ENCODE measurements around the gene KCNMB1.
A peak's percentile ranks its signal among the peaks of the same experiment; 100 is the strongest.

The KCNMB1 gene, protein sequence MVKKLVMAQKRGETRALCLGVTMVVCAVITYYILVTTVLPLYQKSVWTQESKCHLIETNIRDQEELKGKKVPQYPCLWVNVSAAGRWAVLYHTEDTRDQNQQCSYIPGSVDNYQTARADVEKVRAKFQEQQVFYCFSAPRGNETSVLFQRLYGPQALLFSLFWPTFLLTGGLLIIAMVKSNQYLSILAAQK

DNA sequence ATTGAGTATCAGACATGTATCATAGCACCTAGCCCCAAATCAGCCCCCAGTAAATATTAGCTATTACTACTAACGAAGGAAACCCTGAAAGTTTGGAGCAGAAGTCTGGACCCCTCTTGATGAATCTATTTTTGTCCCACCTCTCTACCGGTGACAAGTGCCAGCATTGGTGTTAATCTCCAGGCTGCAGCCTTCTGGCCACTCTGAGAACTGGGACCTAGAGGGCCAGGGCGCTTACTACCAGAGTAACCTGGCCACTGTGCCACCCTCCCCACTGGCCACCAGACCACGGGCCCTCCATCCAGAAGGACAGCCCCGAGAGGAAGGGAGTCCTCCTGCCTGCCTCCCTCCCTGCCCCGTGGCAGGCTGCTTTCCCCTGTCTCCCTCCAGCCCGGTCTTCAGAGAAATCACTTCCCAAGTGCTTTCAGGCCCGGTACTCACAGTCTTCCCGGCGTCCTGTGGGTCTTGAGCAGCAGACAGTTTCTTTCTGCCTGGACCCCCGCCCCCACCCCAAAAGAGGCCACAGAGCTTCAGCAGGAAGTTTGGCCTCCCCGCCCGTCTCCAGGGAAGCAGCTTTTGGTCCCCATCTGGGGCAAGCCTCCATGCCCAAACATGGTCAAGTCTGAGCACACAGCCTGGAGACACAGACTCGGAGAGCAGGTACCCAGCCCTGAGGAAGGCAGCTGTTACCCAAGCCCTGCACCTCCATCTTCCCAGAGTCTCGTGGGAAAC is at the start of gene KCNMB1:
Gene KCNMB1 (minus strand): TSS at position 550 of the 732 bp plus-strand sequence. CDS start 3,920 bp downstream, outside the sequence.
- DNase-seq: peak in 1 of 2 experiments; percentile 53

DNA sequence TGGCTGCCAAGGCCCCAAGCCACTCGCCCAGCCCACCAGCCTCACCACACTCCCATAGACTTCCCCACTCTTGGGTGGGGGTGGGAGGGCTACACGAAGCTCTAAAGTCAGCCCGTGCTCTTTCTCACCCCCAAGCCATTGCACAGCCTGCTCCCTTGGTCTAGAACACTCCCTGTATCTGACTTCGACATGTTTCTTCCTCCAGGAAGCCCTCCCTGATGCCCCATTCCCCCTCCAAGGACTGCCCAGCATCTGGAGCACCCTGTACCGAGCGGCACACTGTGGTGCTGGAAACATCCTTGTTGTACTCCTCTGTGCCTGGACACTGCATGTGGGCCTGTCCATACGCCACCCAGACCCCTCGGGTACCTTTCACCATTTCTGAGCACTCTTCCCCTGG is 49.4 kb upstream of the KCNMB1 start:
- no peak for DNase-seq

DNA sequence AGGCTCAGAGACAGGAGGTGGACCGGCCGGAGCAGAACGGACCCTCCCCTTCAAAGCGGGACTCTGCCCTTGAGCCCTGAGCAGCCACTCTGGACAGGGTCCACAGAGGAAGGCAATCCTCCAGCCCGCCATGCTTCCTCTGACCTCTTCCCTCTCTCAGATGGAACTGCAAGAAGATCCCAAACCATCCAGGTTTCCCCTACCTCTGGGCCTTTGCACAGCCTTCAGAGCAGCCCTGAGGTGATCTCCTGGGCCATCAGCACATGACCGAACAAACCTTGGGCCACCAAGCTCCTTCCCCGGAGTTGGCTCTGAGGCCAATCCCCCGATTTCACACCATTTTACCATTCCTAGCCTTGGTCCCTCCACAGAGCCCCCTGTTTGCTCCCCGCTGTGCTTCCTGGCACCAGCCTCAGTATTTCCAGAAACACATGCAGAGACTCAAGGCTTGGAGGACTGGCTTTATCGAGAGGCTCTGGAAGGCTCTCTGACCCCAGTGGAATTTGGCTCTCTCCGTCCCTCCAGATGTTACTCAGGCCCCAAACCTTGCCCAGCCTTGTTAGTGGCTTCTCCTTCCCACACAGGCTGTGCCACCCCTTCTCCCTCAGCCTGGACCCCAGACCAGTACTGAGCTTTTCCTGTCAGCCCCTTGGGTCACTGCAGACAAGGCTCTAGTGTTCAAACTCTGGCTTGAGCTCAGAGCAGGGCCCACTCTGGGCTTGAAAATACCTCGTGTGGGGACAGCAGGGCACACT is 48.6 kb upstream of the KCNMB1 start:
- no peak for DNase-seq

DNA sequence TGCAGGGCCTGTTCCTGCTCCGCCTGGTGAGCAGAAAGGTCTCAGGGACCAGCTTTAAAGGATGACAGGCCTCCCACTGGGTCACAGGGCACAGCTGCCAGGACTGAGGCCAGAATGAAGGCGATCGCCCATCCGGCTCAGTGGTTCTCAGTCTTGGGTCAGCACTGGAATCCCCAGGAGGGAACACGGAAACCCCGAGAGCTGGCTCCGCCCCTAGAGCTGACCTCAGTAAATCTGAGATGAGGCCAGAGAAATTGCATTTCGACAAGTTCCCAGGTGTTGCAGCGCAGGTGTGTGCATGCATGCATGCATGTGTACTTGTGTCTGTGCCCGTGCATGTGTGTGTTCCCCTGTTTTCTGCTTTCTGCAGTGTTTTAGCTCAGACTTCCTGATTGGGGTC is 47.2 kb upstream of the KCNMB1 start:
- no peak for DNase-seq

DNA sequence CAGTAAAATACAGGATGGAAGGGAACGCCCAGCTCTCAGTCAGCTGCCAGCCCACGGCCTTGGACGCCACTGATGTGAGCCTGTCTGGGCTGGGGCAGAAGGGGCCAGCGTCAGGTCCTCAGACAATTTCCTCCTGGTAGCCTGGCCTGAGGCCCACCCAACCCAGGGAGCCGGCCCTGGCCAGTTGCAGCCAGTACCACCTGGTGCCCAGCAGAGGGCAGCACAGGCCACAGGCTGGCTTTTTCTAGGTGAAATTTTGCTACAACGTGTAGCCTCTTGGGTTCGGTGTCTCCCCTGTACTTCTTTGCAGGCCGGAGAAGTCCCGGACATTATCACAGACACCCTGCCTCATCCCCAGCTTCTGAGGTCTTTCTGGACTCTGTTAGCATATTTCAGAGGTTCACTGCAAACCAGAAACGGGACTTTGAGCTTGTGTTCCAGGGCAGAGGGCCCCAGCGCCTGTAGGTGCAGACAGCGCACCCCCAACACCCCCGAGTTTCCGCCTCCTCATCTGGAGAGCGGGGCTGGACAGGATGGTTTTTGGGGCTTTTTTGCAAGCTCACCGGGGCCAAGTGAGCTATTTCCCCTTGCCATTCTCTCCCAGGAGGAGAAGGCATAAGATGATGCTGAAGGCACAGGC is 45.9 kb upstream of the KCNMB1 start:
- peak in 1 of 2 experiments; percentile 52 for DNase-seq

DNA sequence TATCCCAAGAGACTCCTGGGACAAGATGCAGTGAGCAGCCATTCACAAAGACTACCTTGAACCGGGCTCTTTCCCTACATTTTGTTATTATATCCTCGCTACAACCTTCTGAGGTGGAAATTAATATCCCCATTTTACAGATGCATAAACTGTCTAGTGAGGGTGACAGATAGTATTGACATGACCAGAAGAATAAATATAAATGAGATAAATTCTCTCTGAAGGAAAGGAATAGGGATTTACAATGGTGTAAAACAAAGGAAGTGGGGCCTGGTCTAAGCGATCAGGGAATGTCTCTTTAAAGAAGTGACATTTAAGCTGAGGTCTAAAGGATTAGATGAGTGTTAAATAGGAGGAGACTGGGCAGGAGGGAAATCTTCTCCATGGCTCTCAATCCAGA is 43.5 kb upstream of the KCNMB1 start:
- no peak for DNase-seq

DNA sequence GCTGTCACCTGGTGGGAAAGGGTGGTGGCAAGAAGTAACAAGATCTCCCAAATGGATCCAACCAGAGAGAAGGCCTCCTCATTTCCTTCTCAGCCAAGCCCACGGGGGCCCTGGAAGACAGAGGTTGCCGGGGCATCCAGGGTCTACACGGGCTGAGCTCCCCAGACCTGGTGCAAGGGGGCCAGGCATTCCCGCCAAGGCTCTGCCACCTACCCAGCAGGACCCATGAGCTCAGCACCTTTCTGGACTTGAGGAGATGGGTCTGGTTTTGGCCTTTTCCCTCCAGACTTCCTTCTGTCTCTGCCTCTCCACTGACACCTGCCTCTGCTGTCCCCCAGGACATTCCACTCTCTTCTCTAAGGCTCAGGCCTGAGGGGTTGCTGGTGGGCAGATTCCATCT is 42.4 kb upstream of the KCNMB1 start:
- DNase-seq: no peak

DNA sequence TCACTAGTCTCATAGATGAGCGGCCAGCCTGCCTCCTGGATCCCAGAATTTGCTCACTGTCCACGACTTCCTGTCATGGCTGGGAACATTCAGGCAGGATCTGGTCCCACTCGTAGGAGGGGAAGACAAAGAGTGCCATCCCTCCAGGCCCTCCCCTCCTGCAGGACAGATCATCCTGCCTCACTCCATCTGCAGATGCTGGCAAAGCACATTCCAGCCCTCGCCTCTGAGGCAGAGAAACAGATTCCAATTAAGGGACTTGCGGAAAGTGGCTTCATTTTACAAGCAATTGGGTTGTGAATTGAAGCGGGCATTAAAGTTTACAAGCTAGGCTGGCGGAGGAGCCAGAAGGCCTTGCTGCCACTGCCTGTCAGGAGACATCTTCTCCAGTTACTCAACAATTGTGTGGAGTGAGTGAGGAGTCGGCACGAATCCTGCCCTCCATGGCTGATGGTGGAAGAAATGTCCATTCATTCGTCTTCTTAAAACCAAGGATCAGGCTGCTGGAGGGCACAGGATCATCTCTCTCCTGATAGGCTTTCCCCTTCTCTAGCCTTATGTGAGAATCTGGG is 41.8 kb upstream of the KCNMB1 start:
- DNase-seq: no peak

DNA sequence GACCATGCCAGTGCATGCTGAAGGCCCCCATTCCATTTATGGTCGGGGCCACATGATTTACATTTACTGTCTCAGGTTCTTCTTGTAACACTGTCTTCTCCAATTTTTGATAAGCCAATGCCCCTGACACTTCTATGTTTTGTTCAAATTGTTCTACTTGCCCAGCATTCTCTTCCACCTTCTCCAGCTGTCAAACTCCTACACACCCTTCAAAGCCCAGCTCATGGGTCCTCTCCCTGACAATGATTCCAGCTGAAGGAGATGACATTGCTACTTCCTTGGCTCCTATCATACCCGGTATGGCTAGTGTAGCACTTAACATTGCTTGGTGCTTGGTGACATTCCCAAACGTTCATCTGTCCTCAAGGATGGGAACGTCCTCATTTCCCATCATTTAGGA is 41.1 kb upstream of the KCNMB1 start:
- DNase-seq: no peak

DNA sequence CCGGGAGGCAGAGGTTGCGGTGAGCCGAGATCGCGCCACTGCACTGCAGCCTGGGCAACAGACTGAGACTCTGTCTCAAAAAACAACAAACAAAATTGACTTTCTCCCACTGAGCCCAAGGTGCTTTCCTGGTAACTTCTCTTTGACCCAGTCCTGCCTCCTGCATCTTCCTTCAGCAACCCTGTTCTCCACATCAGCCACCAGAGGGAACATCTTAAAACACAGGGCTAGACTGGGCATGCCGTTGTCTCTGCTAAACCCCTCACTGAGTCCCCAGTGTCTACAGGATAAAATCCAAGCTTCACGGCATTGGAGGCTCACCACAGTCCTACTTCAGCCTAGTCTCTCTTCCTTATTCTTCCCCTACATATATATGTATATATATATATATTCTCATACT is 39.8 kb upstream of the KCNMB1 start:
- peak in 1 of 2 experiments; percentile 21 for DNase-seq

DNA sequence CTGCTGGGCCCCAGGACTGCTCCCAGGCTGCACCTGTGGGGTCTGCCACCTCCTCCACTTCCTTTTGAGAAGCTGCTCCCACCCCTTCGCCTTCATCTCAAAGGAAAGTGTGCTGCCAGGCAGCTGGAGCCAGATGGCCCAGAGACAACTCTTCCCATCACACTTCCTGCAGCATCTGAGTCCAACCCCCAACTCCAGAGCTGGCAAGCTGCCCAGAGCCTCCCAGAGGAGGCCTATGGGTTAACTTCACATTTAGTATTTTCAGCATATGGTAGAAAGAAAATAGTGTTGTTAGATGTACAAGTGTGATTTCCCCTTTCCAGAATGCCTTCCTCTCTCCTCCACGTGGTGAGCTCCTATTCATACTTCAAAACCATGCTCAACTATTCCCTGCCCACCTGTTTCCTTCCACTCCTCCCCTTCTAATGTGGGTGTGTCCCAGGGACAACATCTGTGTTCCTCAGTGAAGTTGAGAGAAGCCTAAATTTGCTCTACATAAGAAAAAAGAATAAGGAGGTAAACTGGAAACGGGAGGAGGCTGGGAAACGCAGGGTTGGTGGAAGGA is 38.6 kb upstream of the KCNMB1 start:
- peak; percentile 88 to 95 for DNase-seq

DNA sequence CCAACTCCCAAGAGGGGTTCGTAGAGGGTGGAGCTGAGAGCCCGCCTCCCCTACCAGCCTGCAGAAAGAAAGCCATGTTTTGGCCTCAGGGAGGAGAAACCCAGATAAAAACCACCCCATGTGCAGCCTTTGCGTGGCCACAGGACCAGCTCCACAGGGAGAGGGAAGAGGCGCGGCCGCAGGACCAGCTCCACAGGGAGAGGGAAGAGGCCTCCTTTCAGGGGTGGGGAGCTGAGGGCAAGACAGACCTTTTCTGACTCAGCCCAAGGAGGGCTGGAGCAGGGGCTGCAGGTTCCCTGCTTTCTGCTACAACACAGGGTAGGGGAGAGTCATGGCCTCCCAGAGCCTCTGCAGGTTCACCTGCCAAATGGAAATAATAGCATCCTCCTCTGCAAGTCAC is 37.6 kb upstream of the KCNMB1 start:
- DNase-seq: peak in 1 of 2 experiments; percentile 7

DNA sequence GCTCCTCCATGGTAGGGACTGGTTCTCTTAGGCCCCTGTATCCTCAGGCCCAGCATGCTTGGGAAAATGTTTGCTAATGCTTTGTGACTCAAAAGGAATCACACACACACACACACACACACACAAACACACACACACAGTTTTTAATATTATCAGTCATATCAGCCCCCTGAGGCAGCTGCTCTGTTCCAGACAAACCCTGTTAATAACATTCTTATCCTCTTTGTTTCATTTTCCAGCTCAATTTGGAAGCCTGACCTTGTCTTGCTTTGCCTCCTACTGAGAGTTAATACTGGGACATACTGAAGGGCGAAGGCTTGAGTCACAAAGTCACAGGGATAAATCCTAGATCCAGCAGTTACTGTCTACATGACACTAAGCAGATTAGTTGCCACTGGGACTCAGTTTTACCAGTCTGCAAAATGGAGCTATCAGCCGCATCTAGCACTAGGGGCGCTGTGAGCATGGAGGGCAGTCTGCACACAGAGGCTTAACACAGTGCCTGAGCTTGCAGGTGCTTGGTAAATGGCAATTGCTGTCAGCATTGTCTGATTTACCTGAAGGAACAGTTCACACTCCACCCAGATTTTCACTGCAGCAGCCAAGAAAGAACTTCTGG is 37.1 kb upstream of the KCNMB1 start:
- no peak for DNase-seq

DNA sequence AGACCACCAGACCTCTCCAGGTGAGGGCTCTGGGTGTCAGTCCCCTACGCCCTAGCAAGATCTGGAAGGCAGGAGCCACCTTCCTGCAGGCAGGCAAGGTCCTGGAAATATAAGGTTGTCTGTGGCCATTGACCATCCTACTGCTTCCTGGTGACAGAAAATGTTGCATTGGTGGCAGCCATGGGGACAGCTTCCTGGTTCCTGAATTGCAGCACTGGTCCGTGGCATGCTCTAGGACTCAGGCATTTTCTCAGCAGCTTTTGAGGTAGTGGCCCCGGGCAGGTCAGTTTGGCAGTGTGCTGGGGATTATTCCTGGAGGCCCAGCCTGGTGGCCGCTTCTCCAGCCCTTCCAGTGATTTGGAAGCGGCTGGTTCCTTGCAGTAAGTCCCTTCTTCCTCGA is 36.6 kb upstream of the KCNMB1 start:
- DNase-seq: no peak

DNA sequence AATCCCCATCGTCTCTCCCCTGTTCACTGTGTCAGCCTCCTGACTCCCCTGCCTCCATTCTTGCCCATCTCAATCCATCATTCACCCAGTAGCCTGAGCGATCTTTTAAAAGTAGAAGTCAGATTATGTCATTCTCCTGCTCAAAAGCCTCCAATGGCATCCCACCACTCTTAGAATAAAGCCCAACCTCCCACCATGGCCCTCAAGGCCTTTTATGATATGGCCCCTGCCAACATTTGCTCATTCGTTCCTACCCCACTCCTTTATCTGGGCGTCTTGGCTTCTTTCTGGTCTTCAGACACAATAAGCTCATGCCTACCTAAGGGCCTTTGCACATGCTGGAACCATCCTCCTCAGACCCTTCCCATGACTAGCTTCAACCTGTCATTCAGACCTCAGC is 35.5 kb upstream of the KCNMB1 start:
- DNase-seq: no peak

DNA sequence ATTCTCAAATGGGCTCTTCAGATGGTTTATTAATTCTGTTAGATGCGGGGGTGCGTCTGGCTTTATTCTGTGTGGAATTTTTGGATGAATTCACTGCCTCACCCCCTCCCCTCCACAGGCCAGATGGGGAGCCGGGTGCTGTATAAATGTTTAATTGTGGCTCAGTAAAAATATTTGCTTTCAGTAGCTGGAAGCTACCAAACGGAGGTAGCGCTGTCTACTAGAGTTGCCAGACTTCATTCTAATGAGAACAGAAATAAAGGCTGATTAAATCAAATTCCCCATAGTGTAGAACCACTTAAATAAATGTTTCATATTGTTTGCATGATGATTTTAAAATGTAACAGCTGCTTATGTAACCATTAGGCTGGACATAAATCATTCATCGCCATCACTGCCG is 34.5 kb upstream of the KCNMB1 start:
- DNase-seq: peak in 1 of 2 experiments; percentile 16

DNA sequence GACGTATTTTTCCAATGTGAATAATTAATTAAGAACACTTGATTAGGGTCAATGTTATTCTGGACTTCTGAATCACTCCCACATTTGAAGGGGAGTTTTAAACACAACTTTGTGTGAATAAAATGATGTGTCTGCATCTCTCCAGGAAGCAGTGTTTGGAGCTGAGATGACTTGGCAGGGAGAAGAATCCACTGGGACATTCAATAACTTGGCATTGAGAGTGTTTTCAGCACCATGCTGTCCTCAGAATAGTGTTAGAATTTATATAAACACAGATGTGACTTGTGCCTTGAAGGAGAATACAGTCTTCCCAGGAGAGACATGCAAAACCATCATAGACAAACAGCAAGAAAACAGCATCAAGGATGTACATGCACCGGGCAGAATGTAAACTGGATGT is 32.7 kb upstream of the KCNMB1 start:
- DNase-seq: no peak

DNA sequence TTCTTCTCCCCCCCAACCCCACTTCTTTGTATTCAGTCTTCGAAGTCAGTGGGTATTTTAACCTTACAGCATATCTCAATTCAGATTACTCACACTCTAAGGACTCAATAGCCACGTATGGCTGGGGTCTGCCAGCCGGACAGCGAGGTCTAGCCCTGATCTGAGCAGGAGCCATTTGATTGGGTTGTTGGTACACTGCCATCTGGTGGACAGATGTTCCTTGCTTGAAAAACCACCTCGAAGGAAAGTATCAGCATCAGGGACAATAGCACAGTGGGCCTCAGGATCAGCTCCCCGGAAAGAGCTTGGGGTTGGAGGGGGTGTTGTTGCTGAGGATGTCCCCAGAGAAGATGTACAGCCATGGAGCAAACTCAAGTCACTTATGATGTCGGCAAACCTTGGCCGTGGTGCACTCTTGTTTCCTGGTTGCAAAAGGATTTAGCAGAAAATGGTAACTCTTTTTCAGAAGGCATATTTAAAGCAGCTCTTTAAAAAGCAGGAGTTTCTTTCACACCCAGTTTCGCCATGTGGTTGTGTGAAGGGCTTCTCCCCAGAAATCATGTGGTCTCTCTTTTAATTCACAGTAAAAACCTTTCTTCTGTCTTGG is 31.7 kb upstream of the KCNMB1 start:
- peak; percentile 45 to 77 for DNase-seq

DNA sequence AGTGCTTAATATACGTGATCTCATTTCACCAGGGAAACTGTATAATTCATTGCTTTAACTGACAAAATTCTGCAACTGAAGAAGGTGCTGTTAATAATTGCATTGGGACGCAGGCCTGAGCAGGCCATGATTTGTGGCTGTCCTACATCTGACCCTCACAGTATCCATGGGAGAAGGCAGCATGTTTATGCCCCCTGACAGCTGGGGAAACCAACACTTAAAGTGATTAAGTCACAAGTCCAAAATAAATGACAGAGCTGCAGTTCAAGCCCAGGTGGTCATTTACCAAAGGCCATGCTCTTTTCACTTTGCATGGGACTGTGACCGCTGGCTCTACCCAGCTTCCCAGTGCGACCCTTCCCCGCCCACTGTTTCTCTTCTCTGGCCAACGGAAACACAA is 30.5 kb upstream of the KCNMB1 start:
- peak in 1 of 2 experiments; percentile 6 for DNase-seq

DNA sequence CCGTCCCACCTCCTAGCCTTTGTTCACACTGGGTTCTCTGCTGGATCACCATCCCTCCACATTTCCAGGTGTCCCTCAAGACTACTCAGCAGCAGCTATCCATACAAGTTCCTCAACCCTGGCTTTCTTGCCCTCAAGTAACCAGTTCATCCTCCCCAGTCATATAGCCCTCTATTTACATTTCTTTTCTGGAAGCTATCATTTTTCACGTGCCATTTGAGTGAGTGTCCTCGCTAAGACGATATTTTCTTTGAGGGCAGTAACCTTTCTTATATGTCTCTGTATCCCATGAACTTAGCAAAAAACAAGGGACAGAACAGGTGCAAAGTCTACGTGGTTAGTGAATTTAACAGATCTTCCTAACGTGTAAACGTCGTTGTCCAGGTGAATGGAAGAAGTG is 29.6 kb upstream of the KCNMB1 start:
- no peak for DNase-seq

DNA sequence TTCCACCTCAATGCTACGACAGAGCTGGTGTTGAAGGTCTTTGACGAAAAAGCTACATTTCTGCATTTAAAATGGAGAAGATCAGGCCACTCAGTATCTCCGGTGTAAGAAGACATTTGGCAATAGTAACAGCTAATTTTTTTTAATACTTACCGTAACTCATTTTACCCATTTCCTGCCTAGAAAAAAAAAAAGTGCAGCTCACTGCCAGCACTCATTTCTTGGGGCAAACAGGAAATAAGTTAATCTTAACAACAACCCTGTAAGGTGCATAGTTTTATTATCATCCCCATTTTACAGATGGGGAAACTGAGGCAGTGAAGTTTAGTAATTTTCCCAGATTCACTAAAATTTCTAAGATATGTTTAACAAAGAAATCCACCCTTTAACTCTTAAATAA is 27.4 kb upstream of the KCNMB1 start:
- DNase-seq: no peak

DNA sequence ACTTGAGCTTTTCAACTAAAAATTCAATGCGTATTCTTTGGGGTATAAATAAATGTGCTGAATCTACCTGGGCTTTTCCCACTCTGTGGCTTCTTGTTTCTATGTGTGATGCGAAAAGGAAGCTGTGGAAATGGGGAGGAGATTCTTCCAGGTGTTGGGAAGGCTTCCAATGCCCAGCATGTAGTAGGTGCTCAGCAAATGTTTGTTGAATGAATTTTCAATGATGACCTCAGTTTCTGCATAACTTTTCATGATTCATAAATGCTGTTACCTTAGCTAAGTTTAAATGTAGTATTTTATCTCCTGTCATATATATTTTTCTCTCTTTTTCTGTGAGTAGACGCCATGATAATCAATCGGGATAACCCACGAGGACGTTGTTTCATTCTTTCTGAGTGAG is 25.6 kb upstream of the KCNMB1 start:
- DNase-seq: no peak
